H1 (cell line): ENCODE results near the gene ATP13A3. TPM values are rescaled to one million over a fixed set of nuclear protein-coding genes. Genes with fewer than 3 reads are reported as not detected.

Experiments used
- CTCF ChIA-PET: fragments of 300-600 bp; sonication (Branson Sonifier 250); formaldehyde crosslinking; loops from one replicate; lab custom pipeline; 2021; ENCODE audit not compliant: partially characterized antibody; lab: Charles Lee
- POLR2A ChIA-PET: fragments of 300-600 bp; sonication (Branson Sonifier 250); formaldehyde crosslinking; loops from one replicate; lab custom pipeline; 2021; ENCODE audit warnings: inconsistent platforms; ENCODE audit not compliant: partially characterized antibody; lab: Charles Lee
- DNase-seq, 2 experiments: peaks; one replicate each; pipeline versions ENCODE4 v3.0.0 to v3.0.0-alpha.2; 2010 to 2022; ENCODE audit warnings: low spot score in 2 of 2, low read depth in 1 of 2, mixed read lengths in 1 of 2
- FAIRE-seq: peaks from 2 replicates; lab custom pipeline; 2011; peaks lifted over from hg19 to GRCh38; lab: Jason Lieb, UNC
- H2AFZ ChIP-seq: 2 replicates; pipeline ENCODE4 v1.8.1; 2012; ENCODE audit warnings: low read length, inconsistent platforms
- H2AK5ac ChIP-seq: 2 replicates; pipeline ENCODE4 v1.6.1; 2013; ENCODE audit warnings: low read depth, low read length
- H2BK120ac ChIP-seq: replicated peaks from 2 replicates; pipeline ENCODE3; 2013; ENCODE audit warnings: low read depth, low read length, inconsistent platforms
- H2BK12ac ChIP-seq: 2 replicates; pipeline ENCODE4 v1.6.1; 2013; ENCODE audit warnings: low read depth, low read length
- H2BK15ac ChIP-seq: 2 replicates; pipeline ENCODE4 v1.6.1; 2013; ENCODE audit warnings: low read length
- H2BK20ac ChIP-seq: 2 replicates; pipeline ENCODE4 v1.6.1; 2013; ENCODE audit warnings: low read length
- H2BK5ac ChIP-seq: 2 replicates; pipeline ENCODE4 v1.6.1; 2013; ENCODE audit warnings: low read depth, low read length
- H3K14ac ChIP-seq: 2 replicates; pipeline ENCODE4 v1.6.1; 2013; ENCODE audit warnings: inconsistent platforms; ENCODE audit not compliant: insufficient read length
- H3K18ac ChIP-seq: 2 replicates; pipeline ENCODE4 v1.6.1; 2013; ENCODE audit warnings: low read length; ENCODE audit errors: extremely low read depth
- H3K23ac ChIP-seq: 2 replicates; pipeline ENCODE4 v1.6.1; 2013; ENCODE audit warnings: inconsistent platforms; ENCODE audit not compliant: insufficient read length
- H3K23me2 ChIP-seq: 2 replicates; pipeline ENCODE4 v1.6.1; 2013; ENCODE audit warnings: low read depth, low read length
- H3K27ac ChIP-seq: 2 replicates; pipeline ENCODE4 v1.6.1; 2011; ENCODE audit warnings: low read depth, low read length, inconsistent platforms
- H3K27me3 ChIP-seq, 4 experiments: replicated peaks in 1 of 4; 1 replicate in 1 of 4; 2 replicates in 3 of 4; pipeline versions ENCODE4 v1.6.1 to v1.8.1; 2011 to 2013; ENCODE audit warnings: low read length in 3 of 4, mild to moderate bottlenecking in 3 of 4, inconsistent platforms in 2 of 4, mixed read lengths in 2 of 4, moderate library complexity in 1 of 4; ENCODE audit not compliant: control insufficient read depth in 3 of 4, insufficient read depth in 3 of 4; ENCODE audit errors: extremely low read depth in 1 of 4
- H3K36me3 ChIP-seq, 4 experiments: 2 replicates each; pipeline versions ENCODE4 v1.6.1 to v1.8.1; 2011 to 2013; ENCODE audit warnings: mild to moderate bottlenecking in 4 of 4, low read length in 3 of 4, moderate library complexity in 2 of 4, control low read depth in 1 of 4, inconsistent platforms in 1 of 4; ENCODE audit not compliant: insufficient read depth in 4 of 4, control insufficient read depth in 2 of 4
- H3K4ac ChIP-seq: replicated peaks from 2 replicates; pipeline ENCODE3; 2013; ENCODE audit warnings: low read length, low read depth, mixed read lengths, inconsistent platforms; ENCODE audit not compliant: insufficient read length
- H3K4me1 ChIP-seq, 4 experiments: replicated peaks in 1 of 4; 1 replicate in 1 of 4; 2 replicates in 3 of 4; pipeline versions ENCODE4 v1.6.1 to v1.8.1; 2011 to 2013; ENCODE audit warnings: low read length in 3 of 4, inconsistent platforms in 2 of 4, mixed read lengths in 1 of 4; ENCODE audit not compliant: insufficient read depth in 4 of 4, control insufficient read depth in 3 of 4
- H3K4me2 ChIP-seq, 2 experiments: 2 replicates each; pipeline versions ENCODE4 v1.6.1 to v1.8.1; 2011 to 2013; ENCODE audit warnings: low read depth in 2 of 2, low read length in 2 of 2, control low read depth in 1 of 2, inconsistent platforms in 1 of 2, mild to moderate bottlenecking in 1 of 2; ENCODE audit not compliant: insufficient read depth in 1 of 2
- H3K4me3 ChIP-seq, 4 experiments: fragments of 200-600, 300-600 bp in 1 of 4; sonication (generic), shearing (Covaris generic), sonication (Bioruptor Twin) in 1 of 4; 2 replicates each; pipeline versions ENCODE4 v1.5.1 to v1.8.1; 2011 to 2016; ENCODE audit warnings: low read length in 4 of 4, low read depth in 3 of 4, control low read depth in 2 of 4, inconsistent platforms in 2 of 4, mild to moderate bottlenecking in 2 of 4, mixed read lengths in 1 of 4, moderate library complexity in 1 of 4; ENCODE audit not compliant: insufficient read depth in 2 of 4; ENCODE audit errors: extremely low read depth in 1 of 4
- H3K56ac ChIP-seq: replicated peaks from 2 replicates; pipeline ENCODE3; 2013; ENCODE audit warnings: low read depth, mild to moderate bottlenecking, mixed read lengths, low read length, inconsistent platforms; ENCODE audit not compliant: insufficient read length
- H3K79me1 ChIP-seq: 2 replicates; pipeline ENCODE4 v1.6.1; 2013; ENCODE audit warnings: low read depth, low read length, control low read depth
- H3K79me2 ChIP-seq, 2 experiments: 2 replicates each; pipeline versions ENCODE4 v1.6.1 to v1.8.1; 2012 to 2013; ENCODE audit warnings: low read length in 2 of 2, mild to moderate bottlenecking in 2 of 2, inconsistent platforms in 1 of 2; ENCODE audit not compliant: insufficient read depth in 2 of 2, control insufficient read depth in 1 of 2
- H3K9ac ChIP-seq, 4 experiments: replicated peaks in 1 of 4; 1 replicate in 1 of 4; 2 replicates in 3 of 4; pipeline versions ENCODE4 v1.6.1 to v1.8.1; 2011 to 2013; ENCODE audit warnings: low read depth in 3 of 4, low read length in 3 of 4, control low read depth in 2 of 4, mild to moderate bottlenecking in 2 of 4, moderate library complexity in 2 of 4, inconsistent platforms in 1 of 4; ENCODE audit errors: extremely low read depth in 1 of 4
- H3K9me3 ChIP-seq, 2 experiments: 2 replicates each; pipeline versions ENCODE4 v1.6.1 to v1.8.1; 2012 to 2013; ENCODE audit warnings: mild to moderate bottlenecking in 2 of 2, moderate library complexity in 2 of 2, control low read depth in 1 of 2, inconsistent platforms in 1 of 2, low read depth in 1 of 2, low read length in 1 of 2, mixed read lengths in 1 of 2; ENCODE audit not compliant: insufficient read depth in 2 of 2
- H4K20me1 ChIP-seq, 2 experiments: replicated peaks in 1 of 2; 2 replicates each; pipeline versions ENCODE3 to v1.8.1; 2011 to 2013; ENCODE audit warnings: inconsistent platforms in 2 of 2, low read length in 2 of 2, mild to moderate bottlenecking in 1 of 2; ENCODE audit not compliant: insufficient read depth in 2 of 2, control insufficient read depth in 1 of 2
- H4K5ac ChIP-seq: 2 replicates; pipeline ENCODE4 v1.6.1; 2013; ENCODE audit warnings: low read length, low read depth, mixed read lengths, inconsistent platforms; ENCODE audit not compliant: insufficient read length
- H4K8ac ChIP-seq: 2 replicates; pipeline ENCODE4 v1.8.0; 2013; ENCODE audit warnings: mild to moderate bottlenecking, moderate library complexity, low read length, inconsistent platforms; ENCODE audit not compliant: insufficient read depth; ENCODE audit errors: extremely low read depth
- H4K91ac ChIP-seq: replicated peaks from 2 replicates; pipeline ENCODE3; 2013; ENCODE audit warnings: low read length, mixed read lengths, inconsistent platforms; ENCODE audit not compliant: insufficient read length
- ATF3 ChIP-seq: IDR thresholded peaks from 2 replicates; pipeline ENCODE4 v1.6.1; 2011; ENCODE audit warnings: low read depth, mild to moderate bottlenecking, low read length; ENCODE audit not compliant: insufficient read depth
- BACH1 ChIP-seq: IDR thresholded peaks from 2 replicates; pipeline ENCODE4 v1.6.1; 2012; ENCODE audit warnings: low read length, improper control_type of control experiment
- BRCA1 ChIP-seq: IDR thresholded peaks from 2 replicates; pipeline ENCODE4 v1.6.1; 2012; ENCODE audit warnings: low read depth, low read length, improper control_type of control experiment
- CHD1 ChIP-seq: IDR thresholded peaks from 2 replicates; pipeline ENCODE4 v1.6.1; 2012; ENCODE audit warnings: low read depth, low read length, improper control_type of control experiment
- POLR2AphosphoS5 ChIP-seq: IDR thresholded peaks from 2 replicates; pipeline ENCODE4 v1.6.1; 2011; ENCODE audit warnings: low read depth, low read length
- SP2 ChIP-seq: IDR thresholded peaks from 2 replicates; pipeline ENCODE4 v1.6.1; 2012; ENCODE audit warnings: mild to moderate bottlenecking, low read length, inconsistent platforms
- TAF1 ChIP-seq: IDR thresholded peaks from 2 replicates; pipeline ENCODE4 v1.6.1; 2011; ENCODE audit warnings: mild to moderate bottlenecking, low read depth, low read length
- ZNF274 ChIP-seq: IDR thresholded peaks from 2 replicates; pipeline ENCODE4 v1.7.0; 2012; ENCODE audit warnings: low read length, borderline replicate concordance; ENCODE audit errors: extremely low read depth
- WGBS, 2 experiments: shearing (Covaris generic) in 1 of 2; methylation state at CpG; one replicate each; pipeline versions ENCODE4 v1.1.6 to v1.1.7; 2013 to 2015; ENCODE audit warnings: low lambda C conversion rate in 2 of 2, mixed read lengths in 2 of 2, inconsistent platforms in 1 of 2, low coverage in 1 of 2, missing lambda C conversion rate in 1 of 2; ENCODE audit not compliant: insufficient replicate concordance in 2 of 2, insufficient coverage in 1 of 2, insufficient read length in 1 of 2; ENCODE audit errors: extremely low coverage in 1 of 2, missing lambda C conversion rate in 1 of 2; 5-methylcytosine and 5-hydroxymethylcytosine counted together
- polyA plus RNA-seq, 7 experiments: library from polyadenylated mRNA; depleted of rRNA in 3 of 7; stranded (reverse) in 5 of 7; unstranded in 2 of 7; fragments of >200 nt in 5 of 7; fragments of 200-250 nt in 2 of 7; gene quantifications; 1 replicate in 5 of 7; 2 replicates in 1 of 7; 4 replicates in 1 of 7; pipeline versions ENCODE4 v1.2.1 to v1.2.3, GENCODE V29; 2011 to 2013; ENCODE audit warnings: missing spikeins in 2 of 7, mixed read lengths in 2 of 7
- total RNA-seq: library from RNA; stranded (reverse); fragmentation: NEBNext Ultra II Directional; extraction: Animal tissue kit (Norgen Biotek cat#: 25700); gene quantifications from 2 replicates; pipeline ENCODE4 v1.2.1, GENCODE V29; 2021

ATP13A3 gene
- total and polyA plus RNA-seq, 2 of the 8 experiments (the other 6 are each of a cell fraction or from before 2014, with no cell fraction given) = 18.6 to 92.2 TPM

- TF ChIP-seq ZNF274 = no peak
- TF ChIP-seq POLR2AphosphoS5 = no peak
- TF ChIP-seq SP2 = no peak
- TF ChIP-seq BACH1 = no peak
- TF ChIP-seq BRCA1 = no peak
- TF ChIP-seq ATF3 = no peak
- no peak for TF ChIP-seq CHD1
- TF ChIP-seq TAF1 = no peak
- Histone ChIP-seq H3K9ac (no peak overlapping the region), H2BK15ac (no peak overlapping the region), H3K4ac (no peak overlapping the region), H3K14ac (no peak overlapping the region), H4K20me1 (no peaks in the 10 kb centered on the region), H3K23ac (no peak overlapping the region), H4K8ac (no peak overlapping the region), H2BK12ac (no peak overlapping the region), H3K4me3 (no peak overlapping the region), H2BK20ac (no peak overlapping the region), H3K27ac (no peak overlapping the region), H3K9me3 (no peaks in the 10 kb centered on the region), H2BK5ac (no peak overlapping the region), H3K79me1 (no peaks in the 10 kb centered on the region), H3K18ac (no peak overlapping the region), H3K79me2 (no peaks in the 10 kb centered on the region), H2BK120ac (no peak overlapping the region), H2AK5ac (no peak overlapping the region), H3K36me3 (peaks cover under 1 to 20% (median 5%) of the 10 kb centered on the region in 4 experiments; a peak in 4 of 8 replicates), H3K4me1 (no peaks in the 10 kb centered on the region), H3K56ac (no peak overlapping the region), H3K4me2 (no peak overlapping the region), H3K23me2 (no peaks in the 10 kb centered on the region), H2AFZ (no peak overlapping the region), H3K27me3 (no peaks in the 10 kb centered on the region), H4K5ac (no peak overlapping the region), H4K91ac (no peak overlapping the region)
- WGBS, 2 experiments = 92% methylated on average over 2 of the region's 2 CpGs; no CpG with 5 or more reads in 1 of the 2 experiments
- DNase-seq = no peak
- FAIRE-seq = no peak
- ChIA-PET POLR2A (no interaction called here), CTCF (no interaction called here)
Observed at GRCh38 chr3:194418671-194419070, 68.1 kb downstream of the ATP13A3 start.
